ENCODE data around the gene UBE3C.

The UBE3C gene

GRCh38 chr7:157183832-157184231, 45.1 kb downstream of the UBE3C start:
- DNase-seq: no peak

GRCh38 chr7:157188091-157188665, 49.5 kb downstream of the UBE3C start:
- DNase-seq: no peak

- DNase-seq: no peak
Observed at GRCh38 chr7:157189405-157189804, 50.7 kb downstream of the UBE3C start.

- DNase-seq: no peak
Observed at GRCh38 chr7:157192861-157193260, 54.1 kb downstream of the UBE3C start.

GRCh38 chr7:157193274-157193673, 54.5 kb downstream of the UBE3C start:
- DNase-seq: no peak

GRCh38 chr7:157194948-157195347, 56.2 kb downstream of the UBE3C start:
- DNase-seq: no peak

- no peak for DNase-seq
Observed at GRCh38 chr7:157195868-157196267, 57.1 kb downstream of the UBE3C start.

- DNase-seq: no peak
Observed at GRCh38 chr7:157204134-157204533, 65.4 kb downstream of the UBE3C start.

GRCh38 chr7:157205438-157205837, 66.7 kb downstream of the UBE3C start:
- no peak for DNase-seq

GRCh38 chr7:157208571-157209413, 70.1 kb downstream of the UBE3C start:
- peak in 2 of 3 experiments; percentile 10 to 62 for DNase-seq

GRCh38 chr7:157210682-157211081, 72.0 kb downstream of the UBE3C start:
- DNase-seq: peak in 2 of 3 experiments; percentile 17 to 72

GRCh38 chr7:157211690-157212089, 73.0 kb downstream of the UBE3C start:
- DNase-seq: peak; percentile 20 to 82 (median 79)

- DNase-seq: no peak
Observed at GRCh38 chr7:157219154-157219553, 80.4 kb downstream of the UBE3C start.

- no peak for DNase-seq
Observed at GRCh38 chr7:157220916-157221569, 82.3 kb downstream of the UBE3C start.

- DNase-seq: no peak
Observed at GRCh38 chr7:157222687-157223086, 84.0 kb downstream of the UBE3C start.

- DNase-seq: peak in 2 of 3 experiments; percentile 9 to 65
Observed at GRCh38 chr7:157224627-157225026, 85.9 kb downstream of the UBE3C start.

- DNase-seq: peak in 1 of 3 experiments; percentile 38
Observed at GRCh38 chr7:157228864-157229422, 90.2 kb downstream of the UBE3C start.

GRCh38 chr7:157233677-157234076, 95.0 kb downstream of the UBE3C start:
- no peak for DNase-seq

GRCh38 chr7:157234271-157234670, 95.5 kb downstream of the UBE3C start:
- no peak for DNase-seq

GRCh38 chr7:157235357-157236333, 96.9 kb downstream of the UBE3C start:
- DNase-seq: no peak

- no peak for DNase-seq
Observed at GRCh38 chr7:157238087-157238486, 99.4 kb downstream of the UBE3C start.

- DNase-seq: no peak
Observed at GRCh38 chr7:157239571-157240270, 101.0 kb downstream of the UBE3C start.

Measured in NCI-H1417 (cell line).